Natural killer cell (primary cell): ENCODE data around the gene ERGIC3. TPM values are rescaled to one million over a fixed set of nuclear protein-coding genes. Genes with fewer than 3 reads are reported as not detected.

Source experiments
- ATAC-seq, 3 donors: fragments of 150-1000 bp in 2 of 3; fragments of 200-7000 bp in 1 of 3; cut with Tn5 transposase; 1 replicate in 1 of 3; 2 replicates in 2 of 3; pipeline ENCODE4 v1.10.0; 2021; ENCODE audit warnings: mild to moderate bottlenecking in 2 of 3, moderate library complexity in 2 of 3
- DNase-seq, 2 donors: peaks; one replicate each; pipeline versions ENCODE4 v3.0.0 to v3.0.0-alpha.2; 2013 to 2021; ENCODE audit warnings: mixed read lengths in 1 of 2
- H3K27ac ChIP-seq: one replicate; pipeline ENCODE4 v1.5.1; 2013; ENCODE audit warnings: mild to moderate bottlenecking, low read length
- H3K27me3 ChIP-seq: one replicate; pipeline ENCODE4 v1.6.1; 2013; ENCODE audit warnings: low read length; ENCODE audit not compliant: control insufficient read depth, insufficient read depth
- H3K36me3 ChIP-seq: one replicate; pipeline ENCODE4 v1.6.1; 2013; ENCODE audit warnings: low read length; ENCODE audit not compliant: control insufficient read depth, insufficient read depth
- H3K4me1 ChIP-seq: one replicate; pipeline ENCODE4 v1.6.1; 2013; ENCODE audit warnings: low read length; ENCODE audit not compliant: control insufficient read depth, insufficient read depth
- H3K4me3 ChIP-seq: one replicate; pipeline ENCODE4 v1.5.1; 2013; ENCODE audit warnings: low read length
- H3K9me3 ChIP-seq: one replicate; pipeline ENCODE4 v1.6.1; 2013; ENCODE audit warnings: low read length; ENCODE audit not compliant: control insufficient read depth, insufficient read depth
- H3K27ac Mint-ChIP-seq, 2 donors: one replicate each; pipeline ENCODE4 v1.8.0; 2022; ENCODE audit warnings: mild to moderate bottlenecking in 2 of 2, mixed read lengths in 2 of 2, moderate library complexity in 1 of 2
- H3K27me3 Mint-ChIP-seq, 2 donors: one replicate each; pipeline ENCODE4 v1.8.0; 2022; ENCODE audit warnings: low read depth in 2 of 2, mixed read lengths in 2 of 2
- H3K36me3 Mint-ChIP-seq: one replicate; pipeline ENCODE4 v1.8.0; 2022; ENCODE audit warnings: mixed read lengths
- H3K4me1 Mint-ChIP-seq, 2 donors: one replicate each; pipeline ENCODE4 v1.8.0; 2022; ENCODE audit warnings: mixed read lengths in 2 of 2
- H3K4me3 Mint-ChIP-seq: one replicate; pipeline ENCODE4 v1.8.0; 2022; ENCODE audit warnings: mild to moderate bottlenecking, moderate library complexity, mixed read lengths
- H3K9me3 Mint-ChIP-seq, 2 donors: one replicate each; pipeline ENCODE4 v1.8.0; 2022; ENCODE audit warnings: mixed read lengths in 2 of 2
- CTCF ChIP-seq: fragments of 200-600 bp; IDR thresholded peaks from one replicate; pipeline ENCODE4 v1.8.0; 2022; ENCODE audit warnings: antibody characterized with exemption
- WGBS: methylation state at CpG from one replicate; pipeline ENCODE4 v1.1.7; 2013; ENCODE audit warnings: missing lambda C conversion rate; ENCODE audit not compliant: insufficient coverage; 5-methylcytosine and 5-hydroxymethylcytosine counted together
- intact Hi-C: fragments of 100-400 bp; cut with micrococcal nuclease; formaldehyde crosslinking; loops from one replicate; pipeline ENCODE4 v1.14.2; 2022
- total RNA-seq, 4 donors: library from RNA; stranded (reverse); fragments of 120-200 nt in 1 of 4; gene quantifications; one replicate each; pipeline versions ENCODE4 v1.2.3 to v1.2.4, GENCODE V29; 2013 to 2022

The ERGIC3 gene
- total RNA-seq, 3 donors from 2014 or later (not counting 1 experiment from before 2014, with no cell fraction given), result 128 to 130 (median 129) TPM

- H3K9me3 ChIP-seq, result peaks cover 4% of the 10 kb centered on the region
- ATAC-seq (no peak), DNase-seq (no peak)
- Mint-ChIP-seq H3K36me3 (no peaks in the 10 kb centered on the region), H3K27me3 (no peaks in the 10 kb centered on the region), H3K9me3 (no peaks in the 10 kb centered on the region), H3K4me3 (no peak overlapping the region), H3K27ac (no peak overlapping the region), H3K4me1 (no peaks in the 10 kb centered on the region)
- no peaks in the 10 kb centered on the region for H3K4me1 ChIP-seq
- WGBS, result 89% methylated on average over 6 of the region's 6 CpGs
- no peak overlapping the region for H3K4me3 ChIP-seq
- H3K27me3 ChIP-seq, result no peaks in the 10 kb centered on the region
- no peaks in the 10 kb centered on the region for H3K36me3 ChIP-seq
- no peak overlapping the region for H3K27ac ChIP-seq
- intact Hi-C loops, result no loop called here
- TF ChIP-seq CTCF, result no peak
Observed at GRCh38 chr20:35586751-35587425, 45.0 kb downstream of the ERGIC3 start.

- H3K27ac ChIP-seq, result no peak overlapping the region
- H3K9me3 ChIP-seq, result no peaks in the 10 kb centered on the region
- Mint-ChIP-seq H3K4me1 (no peaks in the 10 kb centered on the region), H3K27me3 (no peaks in the 10 kb centered on the region), H3K36me3 (no peaks in the 10 kb centered on the region), H3K9me3 (no peaks in the 10 kb centered on the region), H3K27ac (no peak overlapping the region), H3K4me3 (no peak overlapping the region)
- 86% methylated on average over 2 of the region's 2 CpGs for WGBS
- intact Hi-C loops, result no loop called here
- no peaks in the 10 kb centered on the region for H3K27me3 ChIP-seq
- ATAC-seq, result no peak
- no peak for TF ChIP-seq CTCF
- H3K36me3 ChIP-seq, result no peaks in the 10 kb centered on the region
- no peak for DNase-seq
- no peak overlapping the region for H3K4me3 ChIP-seq
- H3K4me1 ChIP-seq, result no peaks in the 10 kb centered on the region
Observed at GRCh38 chr20:35587436-35587835, 45.6 kb downstream of the ERGIC3 start.

DNA sequence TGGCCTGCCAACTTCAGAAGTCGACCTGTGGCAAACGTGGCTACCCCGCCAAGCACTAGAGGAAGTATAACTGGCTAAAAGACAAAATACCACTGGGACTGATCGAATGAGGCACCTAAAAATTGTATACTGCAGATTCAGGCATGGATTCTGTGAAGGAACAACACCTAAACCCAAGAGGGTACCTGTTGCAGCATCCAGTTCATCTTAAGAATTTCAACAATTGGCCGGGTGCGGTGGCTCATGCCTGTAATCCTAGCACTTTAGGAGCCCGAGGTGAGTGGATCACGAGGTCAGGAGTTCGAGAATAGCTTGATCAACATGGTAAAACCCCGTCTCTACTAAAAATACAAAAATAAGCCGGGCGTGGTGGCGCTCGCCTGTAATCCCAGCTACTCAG, 46.5 kb downstream of the ERGIC3 start:
- Histone ChIP-seq H3K27ac (no peak overlapping the region), H3K4me3 (no peak overlapping the region), H3K36me3 (no peaks in the 10 kb centered on the region), H3K4me1 (no peaks in the 10 kb centered on the region), H3K9me3 (no peaks in the 10 kb centered on the region), H3K27me3 (no peaks in the 10 kb centered on the region)
- Mint-ChIP-seq H3K27ac (no peak overlapping the region), H3K36me3 (no peaks in the 10 kb centered on the region), H3K4me1 (no peaks in the 10 kb centered on the region), H3K4me3 (no peak overlapping the region), H3K27me3 (no peaks in the 10 kb centered on the region), H3K9me3 (no peaks in the 10 kb centered on the region)
- intact Hi-C loops, result no loop called here
- WGBS, result 89% methylated on average over 14 of the region's 14 CpGs
- ATAC-seq (no peak), DNase-seq (no peak)
- TF ChIP-seq CTCF, result no peak

GRCh38 chr20:35592339-35592974, 50.6 kb downstream of the ERGIC3 start:
- peaks cover 6 to 12% of the 10 kb centered on the region in 2 donors for H3K27me3 Mint-ChIP-seq
- H3K36me3 Mint-ChIP-seq, result no peaks in the 10 kb centered on the region
- no peak overlapping the region for H3K27ac Mint-ChIP-seq
- TF ChIP-seq CTCF, result no peak
- 69% methylated on average over 2 of the region's 2 CpGs for WGBS
- Histone ChIP-seq H3K9me3 (no peaks in the 10 kb centered on the region), H3K27ac (no peak overlapping the region), H3K36me3 (no peaks in the 10 kb centered on the region), H3K4me3 (no peak overlapping the region), H3K4me1 (no peaks in the 10 kb centered on the region), H3K27me3 (no peaks in the 10 kb centered on the region)
- no peaks in the 10 kb centered on the region for H3K4me1 Mint-ChIP-seq
- DNase-seq (no peak), ATAC-seq (no peak)
- intact Hi-C loops, result no loop called here
- no peaks in the 10 kb centered on the region for H3K9me3 Mint-ChIP-seq
- no peak overlapping the region for H3K4me3 Mint-ChIP-seq
